Thymus (tissue), 11 donors: ENCODE data around the gene APAF1. TPM values are rescaled to one million over a fixed set of nuclear protein-coding genes. Genes with fewer than 3 reads are reported as not detected.

Experiments used
- DNase-seq, 9 donors: peaks; one replicate each; pipeline ENCODE4 v3.0.0-alpha.2; 2013; ENCODE audit warnings: low spot score in 9 of 9, low read depth in 6 of 9, missing footprints in 1 of 9
- H3K27ac ChIP-seq, 2 donors: one replicate each; pipeline ENCODE4 v1.5.1; 2013; ENCODE audit warnings: control low read depth in 1 of 2, low read depth in 1 of 2, low read length in 1 of 2, mild to moderate bottlenecking in 1 of 2, moderate library complexity in 1 of 2
- H3K27me3 ChIP-seq, 2 donors: one replicate each; pipeline ENCODE4 v1.5.1; 2013; ENCODE audit warnings: low read length in 1 of 2; ENCODE audit not compliant: control insufficient read depth in 2 of 2, insufficient read depth in 1 of 2
- H3K36me3 ChIP-seq, 2 donors: one replicate each; pipeline ENCODE4 v1.5.1; 2013; ENCODE audit warnings: low read length in 1 of 2, mild to moderate bottlenecking in 1 of 2, moderate library complexity in 1 of 2; ENCODE audit not compliant: control insufficient read depth in 2 of 2, insufficient read depth in 2 of 2
- H3K4me1 ChIP-seq, 2 donors: one replicate each; pipeline ENCODE4 v1.5.1; 2013; ENCODE audit warnings: low read length in 2 of 2; ENCODE audit not compliant: control insufficient read depth in 2 of 2, insufficient read depth in 2 of 2
- H3K4me3 ChIP-seq, 2 donors: one replicate each; pipeline ENCODE4 v1.5.1; 2013; ENCODE audit warnings: low read length in 2 of 2, control low read depth in 1 of 2, mild to moderate bottlenecking in 1 of 2
- H3K9me3 ChIP-seq, 2 donors: one replicate each; pipeline ENCODE4 v1.5.1; 2013; ENCODE audit warnings: low read length in 1 of 2, mild to moderate bottlenecking in 1 of 2; ENCODE audit not compliant: control insufficient read depth in 2 of 2, insufficient read depth in 1 of 2
- WGBS: extraction: QIAGEN DNeasy Blood & Tissue Kit; methylation state at CpG from one replicate; pipeline ENCODE4 v1.1.7; 2013; 5-methylcytosine and 5-hydroxymethylcytosine counted together
- polyA plus RNA-seq: library from polyadenylated mRNA; stranded (reverse); fragments of 200-250 nt; gene quantifications from one replicate; pipeline ENCODE4 v1.2.3, GENCODE V29; 2013
- total RNA-seq: library from RNA; stranded (reverse); fragments of 120-200 nt; gene quantifications from one replicate; pipeline ENCODE4 v1.2.4, GENCODE V29; 2013
- donor health status: healthy.

Gene APAF1
- total and polyA plus RNA-seq, 2 donors, result 10.5 to 14.2 TPM

DNA sequence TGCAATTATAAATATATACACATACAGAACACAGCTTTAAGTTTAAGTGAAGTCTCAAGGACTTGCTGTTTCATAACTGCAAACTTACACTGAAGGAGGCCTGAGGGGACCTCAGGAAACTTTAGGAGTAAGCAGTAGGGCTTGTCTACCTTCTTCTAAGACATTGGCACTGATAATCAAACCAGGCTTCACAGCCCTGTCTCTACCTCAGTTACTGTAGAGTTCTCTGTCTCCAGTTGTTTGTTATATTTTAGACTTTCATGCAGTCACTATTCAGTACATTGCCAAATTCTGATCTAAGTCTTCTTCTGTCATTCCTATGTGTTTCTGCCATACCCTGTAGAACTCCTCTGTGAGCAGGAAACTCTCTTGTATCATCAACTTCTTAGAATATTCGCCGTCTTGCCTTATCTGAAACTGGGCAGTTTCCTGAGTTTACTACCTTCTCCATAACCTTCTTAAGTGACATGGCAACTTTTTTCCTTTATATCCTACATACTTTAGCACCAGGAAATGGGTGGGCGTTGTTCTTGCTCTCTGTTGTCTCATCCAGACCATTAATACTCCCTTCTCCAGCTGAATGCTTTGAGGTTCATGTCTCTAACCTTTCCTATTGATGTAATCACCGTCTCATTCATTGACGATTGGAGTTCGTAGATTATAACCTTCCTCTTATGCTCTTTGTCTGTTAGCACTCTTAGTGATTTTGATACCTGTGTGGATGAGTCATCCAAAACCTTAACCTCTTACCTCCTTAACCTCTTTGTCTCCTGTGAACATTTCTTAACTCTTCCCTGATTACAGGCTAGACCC is 11.4 kb downstream of the APAF1 start:
- no peak for DNase-seq
- H3K27me3 ChIP-seq, result no peaks in the 10 kb centered on the region
- H3K36me3 ChIP-seq, result peaks cover 14 to 20% of the 10 kb centered on the region in 2 donors
- H3K9me3 ChIP-seq, result no peaks in the 10 kb centered on the region
- no peak overlapping the region for H3K27ac ChIP-seq
- no peak overlapping the region for H3K4me3 ChIP-seq
- 95% methylated on average over 6 of the region's 6 CpGs for WGBS
- H3K4me1 ChIP-seq, result no peaks in the 10 kb centered on the region

- Histone ChIP-seq H3K27me3 (no peaks in the 10 kb centered on the region), H3K4me3 (no peak overlapping the region), H3K9me3 (no peaks in the 10 kb centered on the region), H3K36me3 (peaks cover 17 to 22% of the 10 kb centered on the region in 2 donors), H3K4me1 (no peaks in the 10 kb centered on the region), H3K27ac (no peak overlapping the region)
- no peak for DNase-seq
These were observed 15.4 kb downstream of the APAF1 start for GRCh38 chr12:98660521-98660920.

GRCh38 chr12:98669751-98670150 is 24.7 kb downstream of the APAF1 start:
- no peaks in the 10 kb centered on the region for H3K27me3 ChIP-seq
- no peak overlapping the region for H3K27ac ChIP-seq
- H3K9me3 ChIP-seq, result peaks cover 0 to 4% of the 10 kb centered on the region in 2 donors
- H3K36me3 ChIP-seq, result peaks cover 9 to 13% of the 10 kb centered on the region in 2 donors
- no peak overlapping the region for H3K4me3 ChIP-seq
- no peaks in the 10 kb centered on the region for H3K4me1 ChIP-seq
- WGBS, result 96% methylated on average over 3 of the region's 3 CpGs
- DNase-seq, result no peak

GRCh38 chr12:98671459-98671858 is 26.4 kb downstream of the APAF1 start:
- no peak overlapping the region for H3K27ac ChIP-seq
- H3K9me3 ChIP-seq, result peaks cover 0 to 4% of the 10 kb centered on the region in 2 donors
- H3K4me3 ChIP-seq, result no peak overlapping the region
- 95% methylated on average over 7 of the region's 7 CpGs for WGBS
- no peaks in the 10 kb centered on the region for H3K27me3 ChIP-seq
- no peaks in the 10 kb centered on the region for H3K4me1 ChIP-seq
- no peak for DNase-seq
- H3K36me3 ChIP-seq, result peaks cover 6% of the 10 kb centered on the region in 2 donors

DNA sequence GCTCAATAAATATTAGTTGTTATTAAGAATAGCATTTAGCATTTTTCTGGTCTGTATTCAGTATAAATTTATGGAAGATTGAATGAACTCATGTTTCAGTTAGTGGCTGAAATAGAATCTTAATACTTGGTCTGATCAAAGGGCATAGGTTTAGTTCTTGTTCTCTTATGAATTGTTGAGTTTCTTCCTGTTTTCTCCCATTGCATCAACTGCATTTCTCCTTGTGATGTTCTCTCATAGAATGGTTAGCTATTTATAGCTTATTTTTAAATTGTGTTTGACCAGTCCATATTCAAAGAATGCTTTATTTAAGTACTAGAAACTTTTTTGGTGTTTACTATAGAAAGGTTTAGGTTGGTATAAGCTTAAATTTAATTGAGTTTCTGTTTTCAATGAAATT is 29.8 kb downstream of the APAF1 start:
- no peak overlapping the region for H3K4me3 ChIP-seq
- no peak overlapping the region for H3K27ac ChIP-seq
- no peaks in the 10 kb centered on the region for H3K27me3 ChIP-seq
- peaks cover 11 to 15% of the 10 kb centered on the region in 2 donors for H3K36me3 ChIP-seq
- H3K4me1 ChIP-seq, result no peaks in the 10 kb centered on the region
- no peak for DNase-seq
- H3K9me3 ChIP-seq, result peaks cover 0 to under 1% of the 10 kb centered on the region in 2 donors

GRCh38 chr12:98678236-98678945 is 33.3 kb downstream of the APAF1 start:
- no peaks in the 10 kb centered on the region for H3K4me1 ChIP-seq
- no peaks in the 10 kb centered on the region for H3K27me3 ChIP-seq
- peaks cover 16 to 30% of the 10 kb centered on the region in 2 donors for H3K36me3 ChIP-seq
- 95% methylated on average over 15 of the region's 15 CpGs for WGBS
- H3K9me3 ChIP-seq, result no peaks in the 10 kb centered on the region
- DNase-seq, result no peak
- H3K4me3 ChIP-seq, result no peak overlapping the region
- H3K27ac ChIP-seq, result no peak overlapping the region

DNA sequence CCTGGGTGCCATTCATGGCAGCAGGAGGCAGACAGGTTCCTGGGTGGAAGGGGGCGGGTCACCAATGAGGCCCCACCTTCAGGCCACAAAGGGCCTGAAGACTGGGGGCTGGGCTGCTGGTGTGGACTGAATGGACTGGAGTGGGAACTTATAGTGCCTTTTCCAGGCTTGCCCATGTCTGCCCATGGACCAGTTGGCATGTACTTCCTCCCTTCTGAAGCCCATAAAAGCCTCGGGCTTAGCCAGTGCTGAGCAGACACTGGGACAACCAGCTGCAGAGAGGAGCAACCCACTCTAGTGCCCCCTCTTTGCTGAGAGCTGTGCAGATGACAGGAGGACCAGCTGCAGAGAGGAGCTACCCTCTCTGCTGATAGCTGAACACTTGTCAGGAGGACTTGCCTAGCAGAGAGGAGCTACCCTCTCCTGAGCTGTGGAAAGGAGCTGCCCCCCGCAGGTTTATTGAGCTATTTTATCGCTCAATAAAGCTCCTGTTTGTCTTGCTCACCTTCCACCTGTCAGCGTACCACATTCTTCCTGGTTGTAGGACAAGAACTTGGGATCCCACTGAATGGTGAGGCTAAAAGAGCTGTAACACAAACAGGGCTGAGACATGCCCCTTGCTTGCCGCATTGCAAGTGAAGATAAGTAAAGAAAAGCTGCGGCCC is 34.0 kb downstream of the APAF1 start:
- Histone ChIP-seq H3K36me3 (peaks cover 19 to 33% of the 10 kb centered on the region in 2 donors), H3K9me3 (no peaks in the 10 kb centered on the region)

DNA sequence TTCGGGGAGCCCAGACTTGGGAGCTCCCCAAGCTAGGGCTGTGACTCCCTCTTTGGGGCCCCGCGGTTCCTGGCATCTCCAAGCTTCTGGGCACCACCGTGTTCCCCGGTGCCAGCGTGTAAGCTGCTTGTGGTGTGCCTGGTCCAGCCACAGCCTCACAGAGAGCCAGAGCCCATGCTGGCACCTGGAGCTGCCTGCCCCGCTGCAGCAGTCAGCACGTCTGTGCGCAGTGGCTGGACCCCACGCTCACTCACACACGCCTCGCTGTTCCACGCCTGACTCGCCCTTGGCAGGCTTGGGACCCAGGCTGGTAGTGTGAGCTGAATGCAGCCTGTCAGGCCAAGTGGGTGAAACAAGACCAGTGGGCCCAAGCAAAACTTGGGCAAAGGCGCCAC is 34.5 kb downstream of the APAF1 start:
- DNase-seq, result no peak
- peaks cover 21 to 33% of the 10 kb centered on the region in 2 donors for H3K36me3 ChIP-seq
- H3K9me3 ChIP-seq, result no peaks in the 10 kb centered on the region
- no peak overlapping the region for H3K4me3 ChIP-seq
- no peaks in the 10 kb centered on the region for H3K4me1 ChIP-seq
- WGBS, result 97% methylated on average over 15 of the region's 15 CpGs
- H3K27ac ChIP-seq, result no peak overlapping the region
- no peaks in the 10 kb centered on the region for H3K27me3 ChIP-seq

More for the DNA sequence above, 34.0 kb downstream of the APAF1 start:
- Histone ChIP-seq H3K4me3 (no peak overlapping the region), H3K4me1 (no peaks in the 10 kb centered on the region), H3K27ac (no peak overlapping the region), H3K27me3 (no peaks in the 10 kb centered on the region)
- no peak for DNase-seq
- 96% methylated on average over 7 of the region's 7 CpGs for WGBS

DNA sequence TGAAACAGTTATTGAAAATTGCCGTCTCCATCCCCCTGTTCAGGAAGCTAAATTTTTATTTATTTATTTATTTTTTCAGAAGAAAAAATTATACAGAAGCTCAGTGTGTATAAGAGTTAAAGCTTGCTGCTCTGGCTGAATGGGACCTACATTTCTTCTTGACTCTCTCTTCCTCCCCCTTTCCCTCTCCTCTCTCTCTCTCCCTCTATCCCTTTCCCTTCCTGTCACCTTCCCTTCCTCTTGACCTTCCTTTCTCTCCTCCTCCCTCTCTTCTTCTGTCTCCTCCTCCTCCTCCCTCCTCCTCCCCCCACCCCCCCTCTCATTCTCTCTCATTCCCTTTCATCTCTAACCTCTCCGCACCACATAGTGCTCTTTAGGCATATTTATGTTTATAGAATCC is 39.1 kb downstream of the APAF1 start:
- no peak overlapping the region for H3K4me3 ChIP-seq
- H3K9me3 ChIP-seq, result no peaks in the 10 kb centered on the region
- no peaks in the 10 kb centered on the region for H3K4me1 ChIP-seq
- over 99% methylated on average over 2 of the region's 2 CpGs for WGBS
- no peak overlapping the region for H3K27ac ChIP-seq
- no peak for DNase-seq
- H3K36me3 ChIP-seq, result peaks cover 16 to 24% of the 10 kb centered on the region in 2 donors
- H3K27me3 ChIP-seq, result no peaks in the 10 kb centered on the region
